Epithelial cell of proximal tubule (primary cell): ENCODE data around the gene SPATC1L. TPM values are rescaled to one million over a fixed set of nuclear protein-coding genes. Genes with fewer than 3 reads are reported as not detected.

Experiments used
- DNase-seq: peaks from one replicate; pipeline ENCODE4 v3.0.0-alpha.2; 2011; ENCODE audit warnings: low read depth
- H3K4me3 ChIP-seq: 2 replicates; pipeline ENCODE4 v1.5.1; 2011; ENCODE audit warnings: low read depth, mild to moderate bottlenecking, low read length
- total RNA-seq: library from RNA; depleted of rRNA; stranded (reverse); fragments of >200 nt; gene quantifications from 2 replicates; pipeline ENCODE4 v1.2.3, GENCODE V29; 2015
- TF ChIP-seq, protein P1 (sequence below): conservative IDR thresholded peaks from 2 replicates; pipeline ENCODE4 v1.5.1; 2012; ENCODE audit warnings: low read depth, mild to moderate bottlenecking, low read length

Gene SPATC1L
- total RNA-seq, 1 donor from 2014 or later: 22.0 TPM

DNA sequence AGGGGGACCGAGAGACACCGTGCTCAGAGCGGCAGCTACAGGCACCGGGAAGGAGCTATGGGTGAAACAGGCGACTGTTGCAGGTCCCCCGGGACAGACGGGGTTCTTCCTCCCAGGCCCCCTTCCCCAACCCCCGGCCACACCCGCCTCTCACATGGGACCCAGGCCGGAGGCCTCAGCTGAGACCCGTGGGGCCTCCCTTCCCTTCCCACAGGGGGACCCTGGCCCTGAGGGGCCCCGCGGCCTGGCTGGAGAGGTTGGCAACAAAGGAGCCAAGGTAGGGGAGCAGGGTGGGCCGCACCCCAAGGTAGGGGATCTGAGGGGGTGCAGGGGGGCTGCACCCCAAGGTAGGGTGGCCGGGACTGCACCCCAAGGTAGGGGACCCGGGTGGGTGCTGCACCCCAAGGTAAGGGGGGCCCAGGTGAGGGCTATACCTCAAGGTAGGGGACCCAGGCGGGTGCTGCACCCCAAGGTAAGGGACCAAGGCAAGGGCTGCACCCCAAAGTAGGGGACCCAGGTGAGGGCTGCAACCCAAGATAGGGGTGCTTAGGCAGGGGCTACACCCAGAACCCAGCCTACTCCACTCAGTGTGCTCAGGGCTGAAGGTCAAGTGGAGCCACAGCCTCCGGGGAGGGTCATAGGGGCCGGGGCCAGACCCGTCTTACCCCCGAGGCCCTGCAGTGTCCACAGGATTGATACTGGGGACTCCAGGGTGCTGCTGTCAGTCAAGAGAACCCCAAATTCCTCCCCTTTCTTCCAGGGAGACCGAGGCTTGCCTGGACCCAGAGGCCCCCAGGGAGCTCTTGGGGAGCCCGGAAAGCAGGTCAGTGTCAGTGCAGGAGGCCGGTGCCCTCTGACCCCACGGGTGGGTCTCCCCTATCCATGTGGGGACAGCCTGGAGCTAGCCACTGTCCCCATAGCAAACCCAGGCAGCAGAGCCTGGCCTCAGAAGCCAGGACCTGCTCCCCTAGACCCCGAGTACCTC lies 63.7 kb downstream of the SPATC1L start:
- no peak for DNase-seq
- TF ChIP-seq, protein P1, sequence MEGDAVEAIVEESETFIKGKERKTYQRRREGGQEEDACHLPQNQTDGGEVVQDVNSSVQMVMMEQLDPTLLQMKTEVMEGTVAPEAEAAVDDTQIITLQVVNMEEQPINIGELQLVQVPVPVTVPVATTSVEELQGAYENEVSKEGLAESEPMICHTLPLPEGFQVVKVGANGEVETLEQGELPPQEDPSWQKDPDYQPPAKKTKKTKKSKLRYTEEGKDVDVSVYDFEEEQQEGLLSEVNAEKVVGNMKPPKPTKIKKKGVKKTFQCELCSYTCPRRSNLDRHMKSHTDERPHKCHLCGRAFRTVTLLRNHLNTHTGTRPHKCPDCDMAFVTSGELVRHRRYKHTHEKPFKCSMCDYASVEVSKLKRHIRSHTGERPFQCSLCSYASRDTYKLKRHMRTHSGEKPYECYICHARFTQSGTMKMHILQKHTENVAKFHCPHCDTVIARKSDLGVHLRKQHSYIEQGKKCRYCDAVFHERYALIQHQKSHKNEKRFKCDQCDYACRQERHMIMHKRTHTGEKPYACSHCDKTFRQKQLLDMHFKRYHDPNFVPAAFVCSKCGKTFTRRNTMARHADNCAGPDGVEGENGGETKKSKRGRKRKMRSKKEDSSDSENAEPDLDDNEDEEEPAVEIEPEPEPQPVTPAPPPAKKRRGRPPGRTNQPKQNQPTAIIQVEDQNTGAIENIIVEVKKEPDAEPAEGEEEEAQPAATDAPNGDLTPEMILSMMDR: no peak
- H3K4me3 ChIP-seq: no peak overlapping the region

DNA sequence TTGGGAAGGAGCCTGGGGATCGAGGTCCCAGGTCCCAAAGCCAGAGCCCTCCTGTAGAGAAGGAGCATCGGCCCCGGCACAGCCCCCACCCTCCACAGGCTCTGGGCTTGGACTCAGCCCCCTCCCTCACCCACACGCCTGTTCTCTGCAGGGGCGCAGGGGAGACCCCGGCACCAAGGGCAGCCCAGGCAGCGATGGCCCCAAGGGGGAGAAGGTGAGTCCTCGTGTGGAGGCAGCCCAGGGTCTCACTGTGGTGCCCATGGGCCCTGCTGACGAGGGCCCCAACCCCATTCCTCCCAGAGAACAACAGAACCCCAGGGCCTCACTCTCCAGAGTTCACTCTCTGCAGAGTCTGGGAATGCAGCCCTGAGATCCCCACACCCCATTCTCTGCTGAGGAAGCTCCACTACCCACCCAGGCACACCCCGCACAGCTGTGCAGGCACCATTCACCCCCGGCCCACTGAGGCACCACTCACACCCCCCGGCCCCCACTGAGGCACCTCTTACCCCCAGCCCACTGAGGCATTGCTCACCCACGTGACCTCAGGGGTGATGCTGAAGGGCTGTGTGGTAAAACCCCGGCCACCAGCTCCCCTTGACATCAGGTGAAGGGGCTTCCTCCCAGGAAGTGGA lies 64.5 kb downstream of the SPATC1L start:
- TF ChIP-seq, protein P1: no peak
- DNase-seq: no peak
- no peak overlapping the region for H3K4me3 ChIP-seq

DNA sequence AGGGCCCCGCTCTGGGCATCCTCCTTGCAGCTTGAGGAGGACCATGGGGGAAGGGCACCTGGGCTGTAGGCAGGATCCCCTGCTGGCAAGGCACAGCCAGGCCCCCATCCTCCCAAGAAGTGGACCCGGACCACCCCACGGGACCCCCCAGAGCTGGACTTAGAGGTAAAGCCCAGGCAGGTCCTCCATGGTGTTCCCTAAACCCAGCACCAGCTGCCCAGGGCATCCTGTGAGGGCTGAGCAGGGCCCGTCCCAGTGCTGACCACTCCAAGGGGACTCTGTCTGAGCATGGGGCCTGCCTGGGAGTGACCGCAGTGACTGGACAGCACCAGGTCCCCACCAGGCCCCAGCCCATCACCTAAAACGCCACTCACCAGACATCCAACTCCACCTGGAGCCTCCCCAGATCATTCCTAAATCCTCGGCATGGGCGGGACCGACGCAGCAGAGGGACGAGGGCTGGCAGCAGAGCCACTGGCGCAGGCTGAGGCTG lies 65.1 kb downstream of the SPATC1L start:
- no peak for DNase-seq
- no peak overlapping the region for H3K4me3 ChIP-seq
- TF ChIP-seq, protein P1: no peak

DNA sequence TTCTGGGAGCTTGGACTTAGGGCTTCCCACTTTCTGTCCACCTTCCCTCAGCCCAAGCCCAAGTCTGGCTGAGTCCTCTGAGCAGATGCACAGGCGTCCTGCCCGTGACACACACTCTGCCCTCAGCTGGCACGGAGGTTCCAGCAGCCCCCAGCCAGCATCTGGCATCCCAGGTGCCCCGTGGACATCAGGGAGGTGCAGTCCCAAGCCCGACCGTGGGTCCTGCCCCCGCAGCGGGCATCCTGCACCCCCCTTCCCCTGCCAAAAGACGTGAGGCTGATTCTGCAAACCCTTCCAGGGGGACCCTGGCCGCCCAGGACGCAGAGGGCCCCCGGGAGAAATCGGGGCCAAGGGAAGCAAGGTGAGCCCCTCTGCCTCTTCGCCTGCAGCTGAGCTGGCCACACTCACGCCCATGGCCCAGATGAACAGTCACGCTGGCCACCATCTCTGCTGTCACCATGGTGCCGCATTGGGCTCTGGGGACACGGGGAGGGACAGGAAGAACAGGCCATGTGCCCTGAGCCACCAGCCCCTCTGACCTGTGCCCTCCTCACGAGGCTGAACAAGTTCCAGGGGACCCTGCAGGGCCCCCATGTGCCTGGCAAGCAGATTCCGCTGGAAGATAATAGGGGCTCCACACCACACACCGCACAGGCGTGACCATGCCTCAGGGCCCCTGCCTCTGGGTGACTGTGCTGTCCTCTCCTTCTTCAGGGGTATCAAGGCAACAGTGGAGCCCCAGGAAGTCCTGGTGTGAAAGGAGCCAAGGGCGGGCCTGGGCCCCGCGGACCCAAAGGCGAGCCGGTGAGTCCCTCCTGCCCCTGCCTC lies 65.7 kb downstream of the SPATC1L start:
- TF ChIP-seq, protein P1: no peak
- no peak overlapping the region for H3K4me3 ChIP-seq

DNA sequence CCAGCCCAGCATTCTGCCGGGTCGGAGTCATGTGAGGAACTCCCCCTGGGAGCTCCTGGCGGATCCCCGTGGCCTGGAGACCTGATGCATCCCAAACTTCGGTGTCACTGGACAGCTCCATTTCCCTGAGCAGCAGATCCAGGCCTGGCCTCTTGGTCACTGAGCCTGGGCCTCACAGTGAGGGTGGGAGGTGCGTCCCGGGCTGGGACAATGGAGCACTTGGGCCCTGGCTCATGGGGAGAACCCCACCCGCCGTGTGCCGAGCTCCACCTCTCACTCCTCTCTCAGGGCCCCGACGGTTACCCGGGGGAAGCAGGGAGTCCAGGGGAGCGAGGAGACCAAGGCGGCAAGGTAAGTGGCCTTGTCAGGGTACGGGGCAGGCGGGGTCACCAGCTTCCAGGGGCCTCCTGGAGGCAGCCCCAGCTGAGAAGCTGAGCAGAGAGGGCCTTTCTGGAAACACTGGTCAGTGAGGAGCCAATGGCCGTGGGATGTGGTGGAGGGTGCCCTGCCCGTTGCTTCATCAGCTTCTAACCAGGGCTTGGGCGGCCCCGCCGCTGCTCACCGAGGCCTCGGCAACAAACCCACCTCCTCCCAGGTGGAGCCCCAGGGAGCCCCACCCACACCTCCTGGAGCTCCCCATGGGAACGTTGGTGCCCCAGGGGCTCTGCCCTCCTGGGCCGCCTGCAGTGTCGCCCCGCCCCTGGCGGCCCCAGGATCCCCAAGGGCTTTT lies 66.5 kb downstream of the SPATC1L start:
- no peak overlapping the region for H3K4me3 ChIP-seq
- no peak for DNase-seq
- TF ChIP-seq, protein P1: no peak

More for the DNA sequence above, 65.7 kb downstream of the SPATC1L start:
- DNase-seq: no peak
